ENCODE measurements around the gene WBP2. TPM values are rescaled to one million over a fixed set of nuclear protein-coding genes. Genes with fewer than 3 reads are reported as not detected.

WBP2 gene
- total and polyA plus RNA-seq, 2 of the 8 experiments (the other 6 are each of a cell fraction or from before 2014, with no cell fraction given), result 48.2 to 71.2 TPM

DNA sequence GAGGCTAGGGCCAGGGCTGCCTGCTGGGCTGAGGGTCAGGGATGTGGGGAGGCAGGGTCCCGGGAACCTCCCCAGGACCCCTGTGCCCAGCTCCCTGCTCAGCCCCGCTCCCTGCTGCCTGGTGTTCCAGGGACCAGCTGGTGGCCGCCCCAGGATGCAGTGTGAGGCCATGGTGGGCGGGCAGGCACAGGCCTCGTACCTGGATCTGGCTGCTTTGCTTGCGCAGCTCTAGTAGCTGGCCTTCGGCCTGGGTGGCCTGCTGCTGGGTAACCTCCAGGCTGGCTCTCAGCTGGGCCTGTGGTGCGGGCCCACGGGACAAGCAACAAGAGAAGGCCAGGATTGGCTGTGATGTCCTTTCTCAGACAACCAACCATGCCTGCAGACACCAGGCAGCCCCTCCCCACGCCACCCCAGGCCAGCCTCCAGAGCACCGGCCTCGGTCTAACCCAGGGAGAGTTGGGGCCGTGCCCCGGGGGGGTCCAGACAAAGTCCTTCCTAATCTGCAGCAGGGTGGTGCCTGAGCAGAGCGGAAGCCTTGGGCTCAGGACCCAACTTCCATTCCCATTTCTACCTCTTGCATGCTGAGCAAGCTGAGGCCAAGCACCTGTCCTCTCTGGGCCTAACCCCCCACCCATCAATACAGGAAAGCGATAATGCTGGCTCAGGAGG lies 37.6 kb upstream of the WBP2 start:
- no peak overlapping the region for H3K56ac ChIP-seq (replicated peaks; ENCODE audit: insufficient read length, low read depth, low read length)
- H3K79me1 ChIP-seq (ENCODE audit: low read depth, low read length), result peaks cover 3% of the 10 kb centered on the region; the same call in 1 of the 2 replicates
- no peak overlapping the region for H3K4me2 ChIP-seq (ENCODE audit: insufficient read depth in 1 of 2, low read depth in 2 of 2, low read length in 2 of 2)
- H3K4me3 ChIP-seq (ENCODE audit: extremely low read depth in 1 of 4, insufficient read depth in 2 of 4, low read depth in 3 of 4, low read length in 4 of 4), result no peak overlapping the region
- no peak overlapping the region for H2BK120ac ChIP-seq (replicated peaks; ENCODE audit: low read depth, low read length)
- no peak overlapping the region for H2AK5ac ChIP-seq (ENCODE audit: low read depth, low read length)
- no peak overlapping the region for H4K8ac ChIP-seq (ENCODE audit: extremely low read depth, insufficient read depth, low read length)
- no peak overlapping the region for H3K4ac ChIP-seq (replicated peaks; ENCODE audit: insufficient read length, low read depth, low read length)
- H4K91ac ChIP-seq (replicated peaks; ENCODE audit: insufficient read length, low read length), result no peak overlapping the region
- FAIRE-seq, result no peak
- H2AFZ ChIP-seq (ENCODE audit: low read length), result no peak overlapping the region
- H2BK5ac ChIP-seq (ENCODE audit: low read depth, low read length), result no peak overlapping the region
- no peak overlapping the region for H3K18ac ChIP-seq (ENCODE audit: extremely low read depth, low read length)
- peaks cover 8% of the 10 kb centered on the region for H3K23me2 ChIP-seq (ENCODE audit: low read depth, low read length)
- H2BK15ac ChIP-seq (ENCODE audit: low read length), result no peak overlapping the region
- DNase-seq (ENCODE audit: low read depth in 1 of 2, low spot score in 2 of 2), result no peak
- no peaks in the 10 kb centered on the region for H3K9me3 ChIP-seq (ENCODE audit: insufficient read depth in 2 of 2, low read depth in 1 of 2, low read length in 1 of 2)
- H3K36me3 ChIP-seq (ENCODE audit: control insufficient read depth in 2 of 4, insufficient read depth in 4 of 4, low read length in 3 of 4), result peaks cover 2 to 18% (median 11%) of the 10 kb centered on the region in 4 experiments; a peak in 6 of 8 replicates
- H3K27me3 ChIP-seq (replicated peaks in 1 of 4; ENCODE audit: control insufficient read depth in 3 of 4, extremely low read depth in 1 of 4, insufficient read depth in 3 of 4, low read length in 3 of 4), result no peaks in the 10 kb centered on the region
- peaks cover 0 to 11% of the 10 kb centered on the region in 2 experiments for H4K20me1 ChIP-seq (replicated peaks in 1 of 2; ENCODE audit: control insufficient read depth in 1 of 2, insufficient read depth in 2 of 2, low read length in 2 of 2)
- H2BK20ac ChIP-seq (ENCODE audit: low read length), result no peak overlapping the region
- H3K9ac ChIP-seq (replicated peaks in 1 of 4; ENCODE audit: extremely low read depth in 1 of 4, low read depth in 3 of 4, low read length in 3 of 4), result no peak overlapping the region
- no peak overlapping the region for H2BK12ac ChIP-seq (ENCODE audit: low read depth, low read length)
- H3K4me1 ChIP-seq (replicated peaks in 1 of 4; ENCODE audit: control insufficient read depth in 3 of 4, insufficient read depth in 4 of 4, low read length in 3 of 4), result peaks cover 4 to 23% (median 12%) of the 10 kb centered on the region in 4 experiments
- H3K23ac ChIP-seq (ENCODE audit: insufficient read length), result no peak overlapping the region
- H3K79me2 ChIP-seq (ENCODE audit: control insufficient read depth in 1 of 2, insufficient read depth in 2 of 2, low read length in 2 of 2), result peaks cover 0 to 15% of the 10 kb centered on the region in 2 experiments; a peak in 1 of 4 replicates
- H4K5ac ChIP-seq (ENCODE audit: insufficient read length, low read depth, low read length), result no peak overlapping the region
- POLR2A ChIA-PET (ENCODE audit: partially characterized antibody), result interaction anchor here (0.5 to 12.1 kb wide), 5 partner anchors 9 to 703 kb away, joined by 3 to 143 read pairs (median 4); partner anchors contain the start of genes MRPL38 and TRIM47
- H3K14ac ChIP-seq (ENCODE audit: insufficient read length), result no peak overlapping the region
- TF ChIP-seq MAFK (IDR thresholded peaks at IDR 0.05; ENCODE audit: low read depth, low read length), result no peak
- WGBS, 2 experiments (ENCODE audit: extremely low coverage in 1 of 2, insufficient coverage in 1 of 2, insufficient read length in 1 of 2, insufficient replicate concordance in 2 of 2, low coverage in 1 of 2, low lambda C conversion rate in 2 of 2, missing lambda C conversion rate in 1 of 2), result 96% methylated on average over 16 of the region's 16 CpGs; no CpG with 5 or more reads in 1 of the 2 experiments
- CTCF ChIA-PET (ENCODE audit: partially characterized antibody), result interaction anchor here (0.9 to 51.3 kb wide), 8 partner anchors 10 to 116 kb away, joined by 3 to 885 read pairs (median 5); partner anchors contain the start of genes CDK3 and TRIM47
- H3K27ac ChIP-seq (ENCODE audit: low read depth, low read length), result no peak overlapping the region
